Stomach (tissue), 9 donors: ENCODE measurements around the gene CFAP100. TPM values are rescaled to one million over a fixed set of nuclear protein-coding genes. Genes with fewer than 3 reads are reported as not detected.

ENCODE experiments used
- DNase-seq, 2 donors: peaks; one replicate each; pipeline versions ENCODE4 v3.0.0 to v3.0.0-alpha.2; 2013 to 2019
- H3K27ac ChIP-seq, 5 donors: fragments of 200-600 bp in 4 of 5; sonication (generic) in 4 of 5; one replicate each; pipeline ENCODE4 v1.5.1; 2013 to 2019; ENCODE audit warnings: mild to moderate bottlenecking in 1 of 5, moderate library complexity in 1 of 5
- H3K27me3 ChIP-seq, 3 donors: fragments of 200-600 bp; sonication (generic); one replicate each; pipeline ENCODE4 v1.5.1; 2017 to 2019; ENCODE audit warnings: mixed run types in 1 of 3
- H3K36me3 ChIP-seq, 4 donors: fragments of 200-600 bp; sonication (generic); 1 replicate in 3 of 4; 2 replicates in 1 of 4; pipeline ENCODE4 v1.5.1; 2016 to 2019
- H3K4me1 ChIP-seq, 4 donors: fragments of 200-600 bp; sonication (generic); one replicate each; pipeline ENCODE4 v1.5.1; 2016 to 2019
- H3K4me3 ChIP-seq, 4 donors: fragments of 200-600 bp; sonication (generic) in 3 of 4; one replicate each; pipeline ENCODE4 v1.5.1; 2016 to 2019; ENCODE audit warnings: mild to moderate bottlenecking in 1 of 4
- H3K9me3 ChIP-seq, 4 donors: fragments of 200-600 bp; sonication (generic); one replicate each; pipeline ENCODE4 v1.5.1; 2016 to 2019
- CTCF ChIP-seq, 7 experiments: fragments of 450-650 bp in 4 of 7; fragments of 200-600 bp in 3 of 7; sonication (generic) in 3 of 7; IDR thresholded peaks; one replicate each; pipeline ENCODE4 v1.5.1; 2016 to 2019; ENCODE audit warnings: antibody characterized with exemption in 7 of 7, control low read depth in 2 of 7, mild to moderate bottlenecking in 1 of 7
- EP300 ChIP-seq: sonication (generic); formaldehyde crosslinking; IDR thresholded peaks from one replicate; pipeline ENCODE4 v1.6.1; 2017; ENCODE audit warnings: antibody characterized with exemption
- POLR2A ChIP-seq, 4 donors: fragments of 450-650 bp; IDR thresholded peaks; one replicate each; pipeline ENCODE4 v1.6.1; 2016; ENCODE audit warnings: antibody characterized with exemption in 4 of 4, control low read depth in 2 of 4, mild to moderate bottlenecking in 1 of 4, moderate library complexity in 1 of 4
- POLR2AphosphoS5 ChIP-seq, 3 donors: sonication (generic); formaldehyde crosslinking; IDR thresholded peaks; one replicate each; pipeline ENCODE4 v1.6.1; 2016; ENCODE audit warnings: antibody characterized with exemption in 3 of 3
- WGBS, 5 donors: extraction: QIAGEN DNeasy Blood & Tissue Kit in 3 of 5; methylation state at CpG; one replicate each; pipeline versions ENCODE4 v1.1.5 to v1.1.7; 2013 to 2018; 5-methylcytosine and 5-hydroxymethylcytosine counted together
- intact Hi-C: fragments of 100-400 bp; cut with DNase I; formaldehyde crosslinking; loops from one replicate; pipeline ENCODE4 v1.15.1; 2023; ENCODE audit warnings: low total_unique reads
- polyA plus RNA-seq, 3 donors: library from polyadenylated mRNA; stranded (reverse); fragments of 200-250 nt; gene quantifications; one replicate each; pipeline ENCODE4 v1.2.3, GENCODE V29; 2013
- total RNA-seq, 5 donors: library from RNA; depleted of rRNA; stranded (reverse); fragments of >200 nt; gene quantifications; one replicate each; pipeline versions ENCODE4 v1.1.0 to v1.2.3, GENCODE V29; 2014 to 2016
- donor health status: healthy with polysubstance abuse.
- donor health status: Bipolar disorder and iron deficiency.
- donor health status: healthy.

The CFAP100 gene
- total and polyA plus RNA-seq, 8 donors = not detected

GRCh38 chr3:126372413-126373145 is 22.1 kb upstream of the CFAP100 start:
- Histone ChIP-seq H3K27me3 (no peaks in the 10 kb centered on the region), H3K4me3 (no peak overlapping the region), H3K36me3 (no peaks in the 10 kb centered on the region), H3K9me3 (no peaks in the 10 kb centered on the region), H3K4me1 (no peaks in the 10 kb centered on the region), H3K27ac (no peak overlapping the region)
- no peak for DNase-seq
- no peak for TF ChIP-seq CTCF (IDR thresholded peaks at IDR 0.05)
- no peak for TF ChIP-seq POLR2A (IDR thresholded peaks at IDR 0.05)
- TF ChIP-seq POLR2AphosphoS5 (IDR thresholded peaks at IDR 0.05) = no peak
- TF ChIP-seq EP300 = no peak
- intact Hi-C loops = no loop called here
- 66 to 77% (median 70%) methylated on average over 11 to 12 of the region's 12 CpGs for WGBS, 5 donors

DNA sequence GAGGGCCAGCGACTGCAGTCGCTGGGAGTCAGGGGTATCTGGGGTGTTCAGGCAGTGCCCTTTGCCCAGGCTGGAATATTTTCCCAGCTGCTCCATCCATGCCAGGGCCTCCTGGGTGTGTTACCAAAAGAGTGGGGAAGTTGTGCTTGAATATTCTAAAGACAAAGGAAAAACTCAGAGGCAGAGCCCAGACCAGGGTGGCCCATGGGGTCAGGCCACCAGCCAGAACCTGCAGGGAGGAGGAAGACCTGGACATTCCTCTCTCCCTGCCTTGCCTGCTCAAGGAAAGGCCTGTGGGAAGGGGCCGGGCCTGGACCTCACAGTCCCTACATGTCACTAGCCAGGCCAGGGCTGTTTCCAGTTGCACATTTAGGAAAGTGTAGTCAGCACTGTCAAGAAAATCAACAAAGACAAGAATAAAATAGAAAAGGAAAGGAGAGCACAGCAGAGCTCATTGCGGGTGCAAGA is 21.5 kb upstream of the CFAP100 start:
- Histone ChIP-seq H3K27ac (no peak overlapping the region), H3K27me3 (no peaks in the 10 kb centered on the region), H3K36me3 (no peaks in the 10 kb centered on the region), H3K4me3 (no peak overlapping the region), H3K4me1 (no peaks in the 10 kb centered on the region), H3K9me3 (no peaks in the 10 kb centered on the region)
- TF ChIP-seq POLR2AphosphoS5 (IDR thresholded peaks at IDR 0.05) (no peak), EP300 (no peak), CTCF (IDR thresholded peaks at IDR 0.05) (no peak), POLR2A (IDR thresholded peaks at IDR 0.05) (no peak)
- 89 to 98% (median 93%) methylated on average over 4 of the region's 4 CpGs for WGBS, 5 donors
- intact Hi-C loops = no loop called here
- DNase-seq = no peak

- no peak for DNase-seq
- WGBS, 5 donors = 81 to 88% (median 84%) methylated on average over 18 to 21 of the region's 21 CpGs
- no peak for TF ChIP-seq POLR2AphosphoS5 (IDR thresholded peaks at IDR 0.05)
- TF ChIP-seq POLR2A (IDR thresholded peaks at IDR 0.05) = no peak
- TF ChIP-seq EP300 = no peak
- no peak for TF ChIP-seq CTCF (IDR thresholded peaks at IDR 0.05)
Measured at GRCh38 chr3:126373682-126374601, 20.8 kb upstream of the CFAP100 start.

GRCh38 chr3:126375835-126376331 is 18.8 kb upstream of the CFAP100 start:
- no peaks in the 10 kb centered on the region for H3K4me1 ChIP-seq
- intact Hi-C loops = no loop called here
- H3K4me3 ChIP-seq = no peak overlapping the region
- peaks cover 0 to 12% (median 5%) of the 10 kb centered on the region in 3 donors for H3K27me3 ChIP-seq
- 88 to 95% (median 88%) methylated on average over 8 to 13 of the region's 13 CpGs for WGBS, 5 donors
- peak overlapping the region in 1 of 5 donors; percentile 29 for H3K27ac ChIP-seq
- H3K9me3 ChIP-seq = no peaks in the 10 kb centered on the region
- no peak for DNase-seq
- no peak for TF ChIP-seq POLR2A (IDR thresholded peaks at IDR 0.05)
- no peak for TF ChIP-seq POLR2AphosphoS5 (IDR thresholded peaks at IDR 0.05)
- no peak for TF ChIP-seq CTCF (IDR thresholded peaks at IDR 0.05)
- no peak for TF ChIP-seq EP300
- H3K36me3 ChIP-seq = no peaks in the 10 kb centered on the region

More at GRCh38 chr3:126373682-126374601, 20.8 kb upstream of the CFAP100 start:
- Histone ChIP-seq H3K4me1 (no peaks in the 10 kb centered on the region), H3K27me3 (no peaks in the 10 kb centered on the region), H3K4me3 (no peak overlapping the region), H3K27ac (peak overlapping the region in 1 of 5 donors; percentile 19), H3K36me3 (no peaks in the 10 kb centered on the region), H3K9me3 (no peaks in the 10 kb centered on the region)
- intact Hi-C loops = no loop called here
